HG03095 (cell line): ENCODE data around the gene GLRA1.

Experiments used
- ATAC-seq: cut with Tn5 transposase; IDR thresholded peaks from one replicate; pipeline ENCODE4 v1.9.1; 2021; ENCODE audit warnings: moderate library complexity; ENCODE audit not compliant: unreplicated experiment

GLRA1 gene

DNA sequence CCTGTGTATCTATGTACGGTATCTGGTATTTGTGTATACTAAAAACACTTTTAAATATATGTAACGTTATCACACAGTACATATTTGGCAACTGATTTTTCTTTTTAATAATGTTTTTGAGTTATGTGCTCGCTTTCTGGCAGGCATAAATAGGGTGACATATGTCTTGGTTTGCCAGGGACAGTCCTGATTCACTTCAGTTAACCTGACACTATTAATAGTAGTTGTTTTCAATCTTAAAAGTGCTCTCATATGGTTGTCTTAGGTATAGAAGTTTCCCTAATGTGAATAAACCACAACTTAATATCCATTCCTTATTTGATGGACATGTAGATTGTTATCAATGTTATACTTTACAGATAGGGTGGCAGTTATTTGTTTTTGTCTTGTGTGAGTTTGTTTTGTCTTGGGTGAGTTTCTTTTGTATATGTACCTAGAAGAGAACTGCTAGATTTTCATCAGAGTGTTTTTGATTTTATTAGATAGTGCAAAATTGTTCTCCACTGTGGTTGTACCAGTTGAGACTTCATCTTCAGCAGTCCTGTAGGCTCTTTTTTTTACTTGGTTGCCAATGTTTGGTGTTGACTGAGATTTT, 145.0 kb downstream of the GLRA1 start:
- ATAC-seq, result no peak

GRCh38 chr5:151775025-151775606, 149.5 kb downstream of the GLRA1 start:
- no peak for ATAC-seq

GRCh38 chr5:151773951-151774350, 150.7 kb downstream of the GLRA1 start:
- ATAC-seq, result no peak

DNA sequence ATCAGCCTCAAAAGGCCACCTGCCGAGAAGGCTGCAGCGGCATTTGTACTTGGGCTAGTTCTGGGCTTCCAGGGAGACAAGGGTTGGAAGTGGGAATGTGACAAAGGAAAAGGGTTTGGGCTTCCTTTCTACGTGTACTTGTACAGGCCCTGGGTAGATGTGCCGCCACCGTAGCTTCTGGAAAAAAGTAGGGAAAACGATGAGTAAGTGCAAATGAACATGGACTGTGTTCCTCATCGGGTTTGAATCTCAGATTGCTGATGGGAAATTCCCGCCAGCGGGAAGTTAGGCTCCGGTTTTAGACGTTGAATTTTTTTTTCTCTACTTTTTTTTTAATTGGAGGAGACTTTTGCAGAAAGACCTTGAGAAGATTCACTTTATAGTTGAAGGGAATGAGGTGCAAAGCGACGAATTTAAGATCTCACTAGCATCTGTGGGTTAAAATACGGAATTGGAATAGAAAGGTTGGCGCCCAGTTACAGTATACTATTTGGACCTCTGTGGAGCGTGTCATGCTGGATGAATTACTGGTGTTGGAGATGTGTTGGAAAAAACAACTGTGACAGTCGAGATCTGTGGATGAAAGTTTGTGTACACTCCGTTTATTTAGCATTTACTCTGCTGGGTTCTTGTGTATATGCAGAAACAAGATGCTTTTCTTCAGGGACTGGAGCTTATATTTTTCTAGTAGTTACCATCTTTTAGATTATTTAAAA, 151.6 kb downstream of the GLRA1 start:
- no peak for ATAC-seq
